Measurements from ENCODE around the gene IFNGR1.
"Not testable (repeated sequence)": the region's sequence is repeated elsewhere in the genome, so short reads cannot be mapped to it uniquely, and the experiment has no call there.

IFNGR1 gene

GRCh38 chr6:137213813-137214212 lies 5.4 kb downstream of the IFNGR1 start:
- TF ChIP-seq CTCF (conservative IDR thresholded peaks at IDR 0.05; ENCODE audit: low read depth, low read length) = no peak
- no peak overlapping the region for H3K4me3 ChIP-seq (ENCODE audit: low read length)
- DNase-seq (ENCODE audit: low read depth) = no peak

- no peak for TF ChIP-seq CTCF (conservative IDR thresholded peaks at IDR 0.05; ENCODE audit: low read depth, low read length)
- no peak overlapping the region for H3K4me3 ChIP-seq (ENCODE audit: low read length)
- no peak for DNase-seq (ENCODE audit: low read depth)
These were observed 5.8 kb downstream of the IFNGR1 start for GRCh38 chr6:137213331-137213740.

GRCh38 chr6:137211910-137212309 lies 7.3 kb downstream of the IFNGR1 start:
- no peak for DNase-seq (ENCODE audit: low read depth)
- TF ChIP-seq CTCF (conservative IDR thresholded peaks at IDR 0.05; ENCODE audit: low read depth, low read length) = no peak
- H3K4me3 ChIP-seq (ENCODE audit: low read length) = no peak overlapping the region

- TF ChIP-seq CTCF (conservative IDR thresholded peaks at IDR 0.05; ENCODE audit: low read depth, low read length) = no peak
- DNase-seq (ENCODE audit: low read depth) = no peak
These were observed 8.3 kb downstream of the IFNGR1 start for GRCh38 chr6:137210903-137211302.

GRCh38 chr6:137208279-137208678 lies 10.9 kb downstream of the IFNGR1 start:
- no peak for DNase-seq (ENCODE audit: low read depth)
- no peak for TF ChIP-seq CTCF (conservative IDR thresholded peaks at IDR 0.05; ENCODE audit: low read depth, low read length)
- no peak overlapping the region for H3K4me3 ChIP-seq (ENCODE audit: low read length)

More at GRCh38 chr6:137210903-137211302, 8.3 kb downstream of the IFNGR1 start:
- no peak overlapping the region for H3K4me3 ChIP-seq (ENCODE audit: low read length)

GRCh38 chr6:137207457-137207856 lies 11.7 kb downstream of the IFNGR1 start:
- not testable (repeated sequence) for H3K4me3 ChIP-seq (ENCODE audit: low read length); DNase-seq (ENCODE audit: low read depth)

- no peak for DNase-seq (ENCODE audit: low read depth)
- H3K4me3 ChIP-seq (ENCODE audit: low read length) = no peak overlapping the region
- no peak for TF ChIP-seq CTCF (conservative IDR thresholded peaks at IDR 0.05; ENCODE audit: low read depth, low read length)
These were observed 12.6 kb downstream of the IFNGR1 start for GRCh38 chr6:137206577-137206976.

- no peak for TF ChIP-seq CTCF (conservative IDR thresholded peaks at IDR 0.05; ENCODE audit: low read depth, low read length)
- H3K4me3 ChIP-seq (ENCODE audit: low read length) = no peak overlapping the region
These were observed 15.9 kb downstream of the IFNGR1 start for GRCh38 chr6:137203256-137203655.

More at GRCh38 chr6:137203256-137203655, 15.9 kb downstream of the IFNGR1 start:
- no peak for DNase-seq (ENCODE audit: low read depth)
